ENCODE results near the gene DNMBP.
"Not testable (repeated sequence)": the region's sequence is repeated elsewhere in the genome, so short reads cannot be mapped to it uniquely, and the experiment has no call there.

The DNMBP gene

DNA sequence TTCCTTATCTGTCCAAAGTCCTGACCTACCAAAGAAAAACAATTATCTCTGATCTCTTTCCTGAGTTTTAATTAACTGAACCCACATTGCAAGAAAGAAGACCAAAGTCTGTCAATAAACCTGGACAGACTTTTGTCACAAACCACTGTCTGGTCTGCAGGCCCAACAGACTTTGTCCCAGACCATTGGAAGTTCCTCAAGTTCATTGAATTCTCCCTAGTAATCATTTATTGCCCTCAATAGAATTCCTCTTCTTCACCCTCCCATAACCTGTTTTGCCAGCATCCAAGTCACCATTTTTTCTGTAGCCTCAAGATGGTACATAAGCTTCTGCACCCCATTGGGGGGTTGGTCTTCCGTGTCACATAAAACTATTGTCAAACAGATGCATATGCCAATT is 3.9 kb upstream of the DNMBP start:
- DNase-seq: no peak

DNA sequence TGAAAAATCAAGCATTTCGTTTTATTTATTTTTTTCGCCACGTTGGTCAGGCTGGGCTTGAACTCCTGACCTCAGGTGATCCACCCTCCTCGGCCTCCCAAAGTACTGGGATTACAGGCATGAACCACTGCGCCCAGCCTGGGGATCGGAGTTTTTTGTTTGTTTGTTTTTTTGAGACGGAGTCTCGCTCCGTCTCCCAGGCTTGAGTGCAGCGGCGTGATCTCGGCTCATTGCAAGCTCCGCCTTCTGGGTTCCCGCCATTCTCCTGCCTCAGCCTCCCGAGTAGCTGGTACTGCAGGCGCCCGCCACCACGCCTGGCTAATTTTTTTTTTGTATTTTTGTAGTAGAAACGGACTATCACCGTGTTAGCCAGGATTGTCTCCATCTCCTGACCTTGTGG is 2.2 kb upstream of the DNMBP start:
- not testable (repeated sequence) for DNase-seq

DNA sequence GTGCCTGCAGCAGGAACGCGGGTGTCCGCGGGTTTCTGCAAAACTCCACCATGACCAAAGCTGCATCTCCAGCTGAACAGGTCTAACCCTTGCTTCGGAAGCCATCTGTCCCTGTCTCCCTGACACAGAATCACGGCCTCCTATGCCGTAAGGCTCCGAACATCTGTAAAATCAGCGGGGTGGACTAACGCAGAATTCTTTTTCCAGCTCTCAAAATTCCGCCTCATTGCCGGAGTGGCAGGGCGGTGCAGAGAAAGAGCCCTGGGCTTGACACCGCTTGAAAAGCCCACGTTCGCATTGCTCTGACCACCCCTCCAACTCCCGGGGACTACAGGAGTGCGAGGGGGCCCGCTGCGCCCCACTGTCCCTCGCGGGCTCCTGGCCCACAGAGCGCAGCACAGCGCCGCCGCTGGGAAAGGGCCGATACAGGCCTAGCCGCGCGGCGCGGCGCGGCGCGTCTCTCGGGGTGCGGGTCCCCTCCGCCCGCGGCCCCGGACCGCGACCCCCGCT is 409 bp downstream of the DNMBP start:
- DNase-seq: no peak

DNA sequence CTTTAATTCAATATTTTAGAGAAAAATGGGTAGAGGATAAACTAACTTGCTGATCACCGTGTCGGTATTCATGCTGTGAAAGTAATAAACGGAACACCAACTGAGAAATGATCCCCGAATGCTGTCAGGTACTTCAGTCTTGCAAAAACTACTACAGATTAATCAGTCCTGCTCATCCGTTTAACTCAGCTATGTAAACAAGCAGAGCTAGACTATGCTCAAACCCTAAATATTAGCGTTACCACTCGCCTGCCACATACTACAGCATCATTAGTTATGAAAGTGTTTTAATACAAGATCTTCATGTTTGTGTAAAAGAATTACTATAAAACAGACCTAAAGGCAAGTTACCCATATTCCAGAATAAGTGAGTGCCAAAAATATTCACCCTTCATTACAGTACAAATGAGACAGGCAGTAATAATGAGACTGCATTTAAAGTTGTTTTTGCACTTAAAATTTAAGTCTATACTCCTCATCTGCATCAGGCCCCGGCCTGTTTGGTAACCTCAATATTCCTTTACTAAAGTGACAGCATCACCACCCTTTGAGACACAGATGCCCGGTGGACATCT is 952 bp downstream of the DNMBP start:
- DNase-seq: no peak

DNA sequence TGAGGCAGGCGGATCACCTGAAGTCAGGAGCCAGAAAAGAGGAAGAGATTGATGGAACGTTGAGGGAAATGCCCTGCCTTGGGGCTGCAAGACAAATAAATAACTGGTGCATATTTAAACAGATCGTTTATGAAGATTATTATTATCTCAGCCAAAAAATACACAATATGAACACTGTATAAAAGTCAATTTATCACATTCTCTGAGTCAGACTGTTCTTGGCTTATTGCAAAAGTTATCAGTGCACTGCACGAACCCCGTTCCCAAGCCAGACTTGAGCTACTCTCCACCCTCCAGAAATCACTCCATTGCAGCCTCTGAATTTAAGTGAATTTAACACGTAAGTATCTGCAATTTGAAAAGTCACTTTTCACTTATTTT is 1.6 kb downstream of the DNMBP start:
- DNase-seq: no peak

DNA sequence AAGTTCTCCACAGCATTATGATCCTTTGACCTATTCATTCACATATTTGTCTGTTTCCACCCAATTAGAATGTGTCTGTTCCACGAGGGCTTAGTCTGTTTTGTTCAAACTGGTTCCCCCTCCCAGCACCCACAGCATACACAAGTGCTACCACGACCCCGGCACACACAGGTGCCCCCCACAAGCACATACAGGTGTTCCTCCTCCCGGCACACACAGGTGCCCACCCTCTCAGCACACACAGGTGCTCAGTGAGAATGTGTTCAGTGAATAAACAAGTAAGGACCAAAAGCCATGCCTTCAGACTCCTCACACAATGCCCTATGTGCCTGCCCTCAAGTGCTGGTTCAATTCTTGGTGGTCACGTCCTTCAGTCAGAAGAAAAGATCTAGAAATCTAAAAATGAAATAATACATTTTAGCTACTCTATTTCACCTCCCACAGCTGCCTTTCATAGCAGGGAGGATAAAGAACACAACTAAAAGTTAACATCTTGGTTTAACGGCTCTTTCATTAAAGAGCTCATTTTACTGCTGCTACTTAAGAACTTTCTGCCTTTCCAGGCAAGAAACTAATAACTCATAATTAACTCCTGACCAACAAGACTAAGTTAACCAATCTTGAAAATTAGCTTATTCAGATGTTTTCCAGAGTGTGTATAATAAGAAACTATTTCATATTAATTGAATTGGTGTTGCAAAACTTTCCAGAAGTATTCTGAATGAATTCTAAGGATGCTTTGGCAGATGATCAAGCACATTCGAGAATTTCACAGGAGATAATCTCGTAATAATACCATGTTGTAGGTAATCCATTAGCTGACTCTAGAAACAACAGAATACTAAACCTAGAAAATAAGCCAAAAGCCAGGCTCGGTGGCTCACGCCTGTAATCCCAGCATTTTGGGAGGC is 2.3 kb downstream of the DNMBP start:
- no peak for DNase-seq

DNA sequence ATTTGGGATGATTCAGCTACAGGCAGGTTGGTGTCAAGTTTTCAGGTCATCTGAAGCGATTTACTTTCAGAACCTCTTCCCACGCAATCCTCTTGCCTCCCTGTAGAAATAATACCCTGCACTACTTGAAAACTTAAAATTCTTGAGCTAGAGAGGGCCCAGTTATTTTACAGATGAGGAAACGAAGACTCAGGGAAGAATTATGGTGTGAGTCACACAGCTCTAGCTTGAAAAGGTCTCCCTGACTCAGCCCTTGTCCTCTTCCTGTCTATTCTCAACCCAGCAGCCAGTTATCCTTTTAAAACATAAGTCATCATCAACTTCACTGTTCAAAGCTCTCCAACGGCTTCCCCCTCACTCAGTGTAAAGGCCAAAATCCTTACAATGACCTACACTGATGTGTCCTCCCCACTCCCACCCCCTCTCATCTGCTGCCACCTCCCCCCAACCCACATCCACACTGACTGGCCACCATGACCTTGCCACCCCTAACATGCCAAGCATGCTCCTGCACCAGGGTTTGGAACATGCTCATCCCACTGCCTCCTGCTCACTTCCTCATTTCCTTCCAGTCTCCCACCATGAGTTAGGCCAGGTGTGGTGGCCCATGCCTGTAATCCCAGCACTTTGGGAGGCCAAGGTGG is 3.4 kb downstream of the DNMBP start:
- no peak for DNase-seq

DNA sequence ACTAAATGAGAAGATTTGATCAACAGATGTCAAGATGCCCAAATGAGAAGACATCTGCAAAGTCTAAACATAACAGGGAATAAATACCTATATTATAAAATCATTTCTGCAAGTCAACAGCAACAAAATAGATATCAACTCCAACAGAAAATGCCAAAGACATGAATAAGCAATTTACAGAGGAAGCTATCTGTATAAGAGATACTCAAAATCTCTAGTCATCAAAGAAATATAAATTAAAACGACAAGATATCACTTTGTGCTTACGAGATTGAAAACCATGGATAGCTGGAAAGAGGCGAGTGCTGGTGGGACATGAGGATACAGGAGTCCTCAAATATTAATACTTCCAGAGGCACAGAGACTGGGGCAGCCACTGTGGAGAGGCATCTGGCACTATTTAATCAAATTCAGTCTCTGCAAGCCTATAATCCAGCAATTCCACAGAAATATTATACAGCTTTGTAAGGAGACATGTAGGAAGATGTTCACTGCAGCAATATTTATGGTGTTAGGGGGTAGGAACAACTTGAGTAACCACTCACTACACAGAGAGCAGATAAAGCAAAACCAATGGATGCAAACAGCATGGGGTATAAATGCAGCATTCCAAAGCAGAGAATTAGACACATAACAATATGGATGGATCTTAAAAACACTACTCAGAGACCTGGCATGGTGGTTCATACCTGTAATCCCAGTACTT is 4.8 kb downstream of the DNMBP start:
- no peak for DNase-seq

DNA sequence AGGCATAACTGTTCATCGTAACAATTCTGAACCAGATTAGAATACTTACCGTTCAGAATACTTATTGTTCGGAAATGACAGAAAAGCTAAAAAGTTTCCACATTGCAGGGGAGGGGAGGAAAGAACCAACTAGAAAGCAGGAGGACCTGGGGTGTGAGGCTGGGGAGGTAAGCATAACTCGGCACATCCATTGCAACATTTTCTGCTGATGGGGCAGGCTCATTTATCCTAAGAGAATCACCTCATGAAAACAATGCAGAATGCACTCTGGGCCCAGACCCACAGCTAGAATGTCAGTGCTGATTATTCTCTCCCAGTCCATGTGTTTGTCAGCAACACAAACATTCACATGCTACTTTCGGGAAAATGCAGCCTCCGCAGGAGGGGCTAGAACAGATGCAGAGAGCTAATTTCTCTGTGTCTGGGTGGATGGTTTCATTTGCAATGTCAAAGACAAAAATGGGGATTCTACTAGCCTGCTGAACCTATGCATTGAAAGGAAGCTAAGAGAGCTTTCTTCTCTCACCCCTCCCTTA is 9.6 kb downstream of the DNMBP start:
- no peak for DNase-seq

DNA sequence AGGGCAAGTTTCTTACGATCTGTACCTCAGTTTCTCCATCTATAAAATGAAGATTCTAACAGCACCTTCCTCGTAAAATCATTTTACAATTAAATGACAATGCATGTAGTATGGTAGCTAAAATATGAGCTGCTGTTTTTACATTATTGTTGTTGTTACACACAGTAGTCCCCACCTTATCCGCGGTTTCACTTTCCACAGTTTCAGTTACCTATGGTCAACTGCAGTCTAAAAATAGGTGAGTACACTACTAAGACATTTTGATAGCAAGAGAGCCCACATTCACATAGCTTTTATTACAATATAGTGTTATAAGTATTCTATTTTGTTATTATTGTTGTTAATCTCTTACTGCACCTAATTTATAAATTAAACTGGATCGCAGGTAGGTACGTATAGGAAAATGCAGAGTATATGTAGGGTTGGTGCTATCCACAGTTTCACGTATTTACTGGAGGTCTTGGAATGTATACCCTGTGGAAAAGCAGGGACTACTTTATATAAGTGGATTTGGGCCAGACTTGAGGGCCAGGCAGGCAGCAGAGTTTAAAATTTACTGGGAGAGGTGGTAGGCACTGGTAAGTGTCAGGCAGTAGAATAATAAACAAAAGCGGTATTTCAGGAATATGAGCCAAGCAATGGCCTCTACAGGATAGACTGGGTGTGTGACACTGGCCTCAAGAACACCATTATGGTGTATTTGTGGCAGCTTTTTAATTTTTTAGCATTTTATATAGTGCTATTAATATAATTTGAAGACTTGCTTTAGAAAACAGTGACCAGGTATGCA is 10.2 kb downstream of the DNMBP start:
- no peak for DNase-seq

DNA sequence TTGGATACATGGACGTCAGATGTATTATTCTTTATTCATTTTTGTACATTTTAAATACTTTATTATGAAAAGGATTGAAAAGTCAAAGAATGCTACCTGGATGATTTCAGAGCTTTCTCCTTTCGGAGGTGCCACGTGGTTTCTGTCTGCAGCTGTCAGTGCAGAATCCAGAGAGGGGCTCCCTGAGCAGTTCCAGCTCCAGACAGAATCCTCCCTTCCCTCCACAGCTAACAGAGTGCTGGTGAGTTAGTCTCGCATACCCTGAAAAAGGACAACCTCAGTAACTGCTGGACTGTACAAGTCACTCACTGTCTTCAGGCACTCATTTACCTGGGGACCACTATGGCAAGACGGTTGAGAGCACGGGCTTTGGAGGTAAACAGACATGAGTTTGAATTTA is 10.9 kb downstream of the DNMBP start:
- DNase-seq: no peak

DNA sequence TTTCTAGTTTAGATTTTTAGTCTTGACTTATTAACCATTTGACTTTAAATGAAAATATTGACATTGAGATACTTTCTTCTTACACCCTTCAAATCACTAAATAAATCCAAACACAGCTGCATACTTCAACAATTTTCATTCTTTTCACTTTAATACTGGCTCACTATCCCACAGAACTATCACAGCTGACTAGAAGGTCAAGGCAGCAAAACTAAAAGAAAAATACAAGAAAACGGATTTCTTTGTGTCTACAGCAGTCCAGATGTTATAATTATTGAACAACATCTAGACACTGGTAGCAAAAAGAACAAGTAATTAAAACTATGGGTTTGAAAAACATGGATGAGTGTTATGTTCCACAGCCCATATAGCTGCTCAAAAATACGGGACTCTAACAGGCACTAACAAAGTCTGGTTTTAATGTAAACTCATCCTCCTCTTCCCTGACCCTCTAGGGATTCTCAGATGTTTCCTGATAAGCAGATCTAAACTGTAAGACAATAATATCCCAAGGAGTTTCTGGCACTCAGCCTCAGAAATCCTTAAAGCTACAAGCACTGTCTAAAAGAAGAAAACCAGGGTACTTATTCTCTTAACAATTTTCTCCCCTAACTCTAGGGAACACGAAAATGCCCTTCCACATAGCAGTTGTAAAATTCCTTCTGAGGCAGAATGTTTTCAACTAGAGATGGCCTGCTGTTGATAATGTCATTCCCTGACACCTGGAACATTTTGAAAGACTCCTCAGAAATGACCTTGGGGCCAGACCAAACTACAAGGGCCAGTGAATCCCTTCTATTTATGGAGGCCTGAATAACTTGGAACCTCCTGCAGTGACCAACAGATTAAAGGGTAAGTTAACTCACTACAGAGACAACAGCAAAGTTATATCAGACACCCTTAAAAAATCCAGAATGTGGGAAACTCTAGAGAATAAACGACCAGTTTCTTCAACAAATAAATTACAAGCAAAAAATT is 12.8 kb downstream of the DNMBP start:
- no peak for DNase-seq

DNA sequence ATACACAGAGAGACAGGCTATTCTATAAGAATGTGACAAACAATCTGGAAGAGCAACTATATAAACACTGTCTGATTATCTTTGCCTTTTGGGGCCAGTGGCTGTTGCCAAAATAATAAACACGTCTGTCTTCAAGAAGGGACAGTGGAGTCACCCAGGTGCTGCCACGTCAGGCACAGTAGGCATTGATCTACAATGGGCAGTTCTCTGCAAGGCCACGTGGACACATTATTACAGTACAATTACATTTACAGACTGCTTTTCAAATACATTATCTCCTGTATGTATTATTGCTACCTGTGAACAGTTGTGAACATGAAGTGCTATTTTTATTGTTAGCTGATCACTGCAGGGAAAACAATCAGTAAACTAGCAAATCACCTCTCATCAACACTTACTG is 14.0 kb downstream of the DNMBP start:
- DNase-seq: no peak

DNA sequence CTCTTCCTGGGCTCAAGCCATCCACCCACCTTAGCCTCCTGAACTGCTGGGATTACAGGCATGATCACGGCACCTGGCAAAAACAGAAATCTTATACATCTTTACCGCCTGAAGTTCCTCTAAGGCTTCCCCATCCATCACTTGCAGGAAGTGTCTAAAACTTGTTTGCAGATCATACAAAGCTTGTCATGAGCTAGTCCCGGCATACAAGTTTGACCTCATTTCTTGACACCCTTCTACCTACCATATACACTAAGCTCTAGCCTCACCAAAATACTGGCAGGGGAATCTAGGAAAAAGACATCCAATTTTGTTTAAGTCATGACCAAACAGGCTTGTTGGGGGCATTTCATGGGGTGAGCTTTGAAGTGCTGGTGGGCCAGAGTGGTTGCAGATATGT is 14.5 kb downstream of the DNMBP start:
- no peak for DNase-seq

DNA sequence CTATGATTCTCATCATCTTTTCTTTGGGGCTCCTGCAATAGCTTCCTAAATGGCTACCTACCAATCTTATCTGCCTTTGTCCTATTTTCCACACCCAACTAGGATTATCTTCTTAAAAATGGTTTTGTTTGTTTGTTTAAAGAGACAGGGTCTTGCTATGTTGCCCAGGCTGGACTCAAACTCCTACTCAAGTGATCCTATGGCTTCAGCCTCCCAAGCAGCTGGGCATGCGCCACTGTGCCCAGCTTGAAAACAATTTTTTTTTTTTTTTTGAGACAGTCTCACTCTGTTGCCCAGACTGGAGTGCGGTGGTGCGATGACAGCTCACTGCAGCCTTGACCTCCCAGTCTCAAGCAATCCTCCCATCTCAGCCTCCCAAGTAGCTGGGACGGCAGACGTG is 14.9 kb downstream of the DNMBP start:
- no peak for DNase-seq

DNA sequence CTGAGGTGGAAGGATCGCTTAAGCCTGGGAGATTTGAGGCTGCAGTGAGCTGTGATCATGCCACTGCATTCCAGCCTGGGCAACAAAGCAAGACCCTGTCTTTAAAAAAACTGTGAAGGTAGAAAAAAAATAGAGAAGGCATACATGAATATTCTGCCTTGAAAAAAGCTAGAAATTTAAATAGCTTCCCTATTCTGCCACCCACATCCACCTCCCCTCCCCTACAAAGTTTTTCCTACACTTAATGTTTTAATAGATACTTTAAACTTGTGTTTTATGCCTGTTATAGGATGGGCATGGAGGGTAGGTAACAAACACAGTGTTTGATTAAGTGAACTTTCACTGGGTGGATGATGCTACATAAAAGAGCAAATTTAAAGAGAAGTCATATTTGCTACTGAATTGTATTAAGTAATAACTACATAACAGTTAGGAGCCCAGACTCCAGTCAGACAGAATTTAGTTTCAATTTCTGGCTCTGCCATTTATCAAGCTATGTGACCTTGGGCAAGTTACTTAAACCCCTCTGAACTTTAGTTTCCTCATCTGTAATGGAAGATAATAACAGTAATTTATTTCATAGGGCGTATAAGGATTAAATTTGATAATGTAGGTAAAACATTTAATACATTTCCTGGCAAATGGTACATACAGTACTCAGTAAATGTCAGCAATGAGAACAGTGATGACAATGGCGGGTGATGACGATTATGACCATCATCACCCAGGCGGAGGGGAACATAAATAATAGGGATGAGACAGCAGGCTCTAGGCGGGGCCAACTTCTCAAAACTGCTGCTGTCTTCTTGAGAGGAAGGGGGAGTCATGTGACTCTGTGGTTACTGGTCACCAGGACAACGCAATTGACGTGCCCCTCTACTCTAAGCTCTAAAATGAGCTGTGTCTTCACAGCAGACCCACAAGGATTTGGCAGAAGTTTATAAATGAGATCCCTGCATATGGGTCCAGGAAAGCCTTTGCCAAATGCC is 15.8 kb downstream of the DNMBP start:
- peak; percentile 62 for DNase-seq

DNA sequence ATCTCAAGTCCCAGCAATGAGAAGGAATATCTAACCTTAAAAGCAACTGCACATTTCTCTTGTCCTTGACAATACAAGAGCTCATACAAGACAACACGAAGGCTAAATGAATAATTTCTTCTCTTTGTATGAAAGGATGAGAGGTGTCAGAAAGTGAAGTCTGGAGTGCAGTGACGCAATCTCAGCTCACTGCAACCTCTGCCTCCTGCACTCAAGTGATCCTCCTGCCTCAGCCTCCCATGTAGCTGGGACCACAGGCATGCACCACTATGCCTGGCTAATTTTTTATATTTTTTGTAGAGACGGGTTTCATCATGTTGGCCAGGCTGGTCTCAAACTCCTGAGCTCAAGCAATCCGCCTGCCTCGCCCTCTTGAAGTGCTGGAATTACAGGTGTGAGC is 24.1 kb downstream of the DNMBP start:
- not testable (repeated sequence) for DNase-seq

DNA sequence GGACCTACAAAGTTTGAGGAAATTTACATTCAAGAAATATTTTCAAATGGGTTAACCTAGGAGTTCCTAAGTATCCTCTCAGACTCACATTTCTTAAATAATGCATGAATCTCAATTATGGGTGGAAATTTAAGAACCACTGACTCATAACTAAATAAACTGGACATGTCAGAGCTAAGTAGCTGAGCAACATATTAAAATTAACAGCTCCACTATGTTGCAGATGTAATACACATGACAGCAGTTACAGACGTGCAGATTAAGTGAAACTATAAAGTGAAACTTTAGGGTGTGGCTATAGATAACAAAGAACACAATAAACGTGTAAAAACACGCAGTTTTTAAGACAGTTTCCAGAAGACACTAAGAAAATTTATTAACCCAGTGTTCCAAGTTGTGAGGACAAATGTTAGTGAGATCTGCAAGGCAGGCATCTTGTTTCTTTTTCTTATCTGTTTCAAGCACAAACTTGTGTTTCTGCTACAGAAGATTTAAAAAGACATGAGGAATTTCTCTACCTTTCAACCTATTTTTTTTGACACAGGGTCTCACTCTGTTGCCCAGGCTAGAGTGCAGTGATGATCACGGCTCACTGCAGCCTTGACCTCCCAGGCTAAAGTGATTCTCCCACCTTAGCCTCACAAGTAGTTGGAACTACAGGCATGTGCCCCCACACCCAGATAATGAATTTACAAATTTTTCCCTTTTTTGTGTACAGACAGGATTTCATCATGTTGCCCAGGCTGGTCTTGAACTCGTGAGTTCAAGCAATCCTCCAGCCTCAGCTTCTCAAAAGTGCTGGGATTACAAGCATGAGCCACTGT is 25.3 kb downstream of the DNMBP start:
- no peak for DNase-seq
